ENCODE results near the gene PCSK1.
"Not testable (repeated sequence)": the region's sequence is repeated elsewhere in the genome, so short reads cannot be mapped to it uniquely, and the experiment has no call there.

Gene PCSK1

DNA sequence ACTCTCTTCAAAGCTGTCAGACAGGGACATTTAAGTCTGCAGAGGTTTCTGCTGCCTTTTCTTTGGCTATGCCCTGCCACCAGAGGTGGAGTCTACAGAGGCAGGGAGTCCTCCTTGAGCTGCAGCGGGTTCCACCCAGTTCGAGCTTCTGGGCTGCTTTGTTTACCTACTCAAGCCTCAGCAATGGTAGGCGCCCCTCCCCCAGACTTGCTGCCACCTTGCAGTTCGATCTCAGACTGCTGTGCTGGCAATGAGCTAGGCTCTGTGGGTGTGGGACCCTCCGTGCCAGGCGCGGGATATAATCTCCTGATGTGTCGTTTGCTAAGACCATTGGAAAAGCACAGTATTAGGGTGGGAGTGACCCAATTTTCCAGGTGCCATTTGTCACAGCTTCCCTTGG is 65.7 kb downstream of the PCSK1 start:
- DNase-seq: not testable (repeated sequence)

DNA sequence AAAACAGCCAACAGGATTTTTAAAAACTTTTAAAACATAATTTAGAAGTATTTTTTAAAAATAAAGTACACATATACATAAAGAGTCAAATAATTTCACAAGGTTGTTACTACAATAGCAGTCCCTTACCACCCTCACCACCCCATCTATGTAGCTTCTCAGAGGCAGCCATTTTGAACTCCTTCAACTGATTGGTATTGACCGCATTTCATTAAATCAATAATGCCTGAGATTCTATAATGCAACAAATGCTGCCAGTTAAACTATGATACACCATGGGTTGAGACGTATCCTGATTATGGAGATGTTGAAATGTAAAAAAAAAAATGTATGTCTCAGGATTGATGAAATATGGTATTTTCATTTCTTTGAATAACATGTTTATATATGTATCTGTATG is 78.8 kb downstream of the PCSK1 start:
- no peak for DNase-seq

DNA sequence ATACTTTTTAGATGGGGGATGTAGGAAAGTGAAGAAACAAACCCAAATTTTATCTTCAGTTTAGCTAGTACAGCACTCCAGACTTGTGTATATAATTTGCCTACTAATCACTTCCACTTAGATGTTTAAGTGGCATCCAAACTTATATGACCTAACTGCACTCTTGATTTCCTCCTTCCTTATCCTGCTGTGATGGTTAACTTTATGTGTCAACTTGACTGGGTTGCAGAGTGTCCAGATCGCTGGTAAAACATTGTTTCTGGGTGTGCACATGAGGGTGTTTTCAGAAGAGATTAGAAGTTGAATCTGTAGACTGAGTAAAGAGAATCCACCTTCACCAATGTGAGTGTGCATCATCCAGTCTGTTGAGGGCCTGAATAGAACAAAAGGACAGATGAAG is 79.8 kb downstream of the PCSK1 start:
- no peak for DNase-seq

DNA sequence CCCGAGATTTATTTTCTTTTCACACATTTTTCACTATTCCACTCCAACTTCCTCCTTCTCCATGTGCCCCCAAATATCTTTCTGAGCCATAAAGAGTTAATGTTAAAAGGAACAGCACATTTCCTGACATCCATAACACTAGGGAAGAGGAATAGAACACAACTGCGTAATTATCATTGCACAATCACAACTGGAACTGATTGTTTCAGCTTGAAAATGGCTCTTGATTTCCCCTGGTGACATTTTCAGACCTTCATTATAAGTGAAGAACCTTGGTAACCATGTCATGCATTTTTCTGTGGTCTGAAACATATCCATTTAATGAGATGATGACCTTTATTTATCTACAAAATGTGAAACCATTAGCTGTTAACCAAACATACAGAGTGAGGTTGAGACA is 82.4 kb downstream of the PCSK1 start:
- DNase-seq: no peak

DNA sequence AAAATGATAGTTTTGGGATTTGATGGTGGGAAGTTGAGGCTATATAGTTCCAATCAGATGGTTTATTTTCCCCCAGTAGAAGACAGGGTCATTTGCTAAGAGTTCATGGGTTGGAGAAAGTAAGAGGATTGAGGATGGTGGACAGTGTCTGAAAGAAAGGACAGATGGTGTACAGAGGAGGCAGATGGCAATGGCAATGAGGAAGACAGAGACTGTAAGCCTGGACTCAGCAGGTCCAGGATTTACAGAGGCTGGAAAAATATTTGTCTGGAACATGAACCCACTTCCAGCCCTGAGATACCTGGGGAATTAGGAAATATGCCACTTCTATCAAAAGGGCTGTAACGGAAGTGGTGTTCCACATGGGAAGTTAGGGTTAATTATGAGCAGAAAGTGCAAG is 84.5 kb downstream of the PCSK1 start:
- DNase-seq: no peak

DNA sequence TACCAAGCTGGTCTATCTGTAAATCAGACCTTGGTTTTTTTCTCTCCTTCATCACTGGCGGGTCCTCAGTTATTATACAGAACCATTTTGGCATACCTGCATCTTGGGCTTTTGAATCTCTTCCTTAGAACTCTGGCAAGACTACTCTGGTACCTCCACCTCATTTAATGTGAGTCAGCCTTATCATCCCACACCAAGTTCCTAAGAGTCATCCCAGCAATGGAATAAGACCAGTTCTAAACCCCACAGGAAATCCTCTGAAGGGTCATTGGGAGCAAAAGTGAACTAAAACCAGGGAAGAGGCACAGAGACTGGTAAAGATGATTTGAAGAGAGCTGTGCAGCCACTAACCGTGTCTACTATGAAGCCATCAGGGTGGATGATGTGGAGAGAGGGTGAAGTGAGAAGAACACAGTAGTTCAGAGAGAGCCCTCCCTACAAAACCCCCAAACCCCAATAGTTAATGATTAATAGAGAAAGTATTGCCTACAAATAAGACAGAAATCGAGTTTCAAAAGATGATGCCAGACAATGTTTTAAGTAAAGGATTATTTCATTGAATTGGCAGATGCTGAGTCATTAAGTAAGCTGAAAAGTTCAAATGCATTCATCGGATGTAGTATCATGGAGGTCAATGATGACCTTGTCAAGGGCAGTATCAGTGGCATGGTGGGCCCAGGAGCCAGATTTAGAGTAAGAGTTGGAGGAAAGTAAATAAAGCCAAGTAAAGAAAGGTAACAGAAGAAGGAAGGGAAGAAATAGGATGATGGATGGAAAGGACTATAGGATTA is 85.4 kb downstream of the PCSK1 start:
- DNase-seq: no peak

DNA sequence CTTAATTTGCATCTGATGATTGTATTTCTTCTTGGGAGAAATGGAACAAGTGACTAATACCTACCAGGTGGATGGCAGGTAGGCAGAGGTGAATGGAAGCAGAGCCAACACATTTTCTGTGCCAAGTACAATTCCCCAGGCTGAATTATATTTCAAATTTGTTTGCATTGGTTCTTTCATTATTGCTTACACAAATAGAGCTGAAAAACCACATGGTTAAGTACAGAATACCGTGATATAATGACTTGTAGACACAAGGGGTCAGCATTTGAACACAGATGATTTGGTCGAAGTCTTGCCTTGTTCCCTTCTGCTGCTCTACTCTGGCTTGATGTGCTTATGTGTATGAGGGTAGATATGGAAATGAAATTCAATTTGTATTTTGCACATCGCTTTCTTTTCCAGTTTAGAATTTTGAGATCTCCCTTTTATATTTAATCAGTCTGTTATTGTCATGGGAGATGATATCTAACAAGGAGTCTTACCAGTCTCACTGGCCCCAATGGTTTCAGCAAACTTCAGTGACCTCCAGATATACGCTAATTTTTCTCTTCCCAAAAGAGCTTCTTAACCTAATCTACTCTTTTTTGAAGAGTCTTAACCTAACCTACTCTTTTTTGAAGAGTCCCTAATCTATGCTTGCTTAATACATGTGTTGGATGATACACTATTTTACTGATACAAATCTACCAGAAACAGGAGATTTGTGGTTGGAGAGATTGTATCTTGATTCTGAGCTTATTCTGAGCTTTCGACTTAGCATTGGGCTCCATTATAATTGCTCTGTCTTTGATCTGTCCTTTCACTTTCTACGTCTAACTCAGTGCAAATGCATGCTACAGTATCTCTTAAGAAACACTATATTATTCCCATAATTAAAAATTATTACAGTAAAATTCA is 88.1 kb downstream of the PCSK1 start:
- no peak for DNase-seq

DNA sequence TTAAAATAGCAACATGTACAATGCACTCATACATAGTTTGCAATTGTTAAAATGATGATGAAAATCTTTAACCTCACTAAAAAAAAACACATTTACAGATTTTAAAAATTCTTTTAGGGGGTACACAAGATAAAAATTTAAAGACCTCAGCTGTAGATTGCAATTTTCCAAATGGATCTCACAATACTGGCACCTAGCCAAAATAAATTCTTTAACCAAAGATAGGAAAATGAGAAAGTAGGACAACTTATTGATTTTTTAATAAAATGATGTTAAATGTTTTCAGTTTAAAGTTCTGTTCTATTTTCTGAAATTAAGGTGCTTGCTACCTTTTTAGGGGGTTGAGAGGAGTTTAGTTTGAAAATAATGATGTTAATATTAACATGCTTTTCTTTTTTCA is 90.0 kb downstream of the PCSK1 start:
- DNase-seq: no peak

DNA sequence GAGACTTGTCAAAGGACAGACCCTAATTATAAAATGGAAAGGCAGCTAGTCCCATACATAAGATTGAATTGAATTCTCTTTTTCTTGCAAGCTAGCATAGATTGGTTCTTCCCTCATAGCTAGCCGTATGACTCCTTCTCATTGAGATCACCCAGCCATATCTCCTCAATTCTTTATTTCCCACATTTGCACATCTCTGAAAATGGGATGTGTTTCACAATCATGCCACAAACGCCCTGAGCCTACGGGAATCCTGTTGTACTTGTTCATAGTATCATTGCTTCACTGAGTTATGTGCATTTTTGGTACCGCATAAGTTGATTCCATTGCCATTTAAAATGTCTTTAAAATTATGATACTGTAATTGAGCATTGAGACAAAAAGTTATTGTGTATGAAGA is 90.5 kb downstream of the PCSK1 start:
- no peak for DNase-seq
